Measurements from ENCODE around the gene DACT3.
"Not testable (repeated sequence)": the region's sequence is repeated elsewhere in the genome, so short reads cannot be mapped to it uniquely, and the experiment has no call there.

DACT3 gene

GRCh38 chr19:46633130-46633529 lies 27.9 kb downstream of the DACT3 start:
- DNase-seq (ENCODE audit: low read depth): no peak

- DNase-seq (ENCODE audit: low read depth): no peak
These were observed 29.5 kb downstream of the DACT3 start for GRCh38 chr19:46631481-46631880.

- DNase-seq (ENCODE audit: low read depth): no peak
These were observed 30.3 kb downstream of the DACT3 start for GRCh38 chr19:46630586-46631205.

- no peak for DNase-seq (ENCODE audit: low read depth)
These were observed 31.4 kb downstream of the DACT3 start for GRCh38 chr19:46629546-46630025.

GRCh38 chr19:46628970-46629369 lies 32.0 kb downstream of the DACT3 start:
- DNase-seq (ENCODE audit: low read depth): not testable (repeated sequence)

- DNase-seq (ENCODE audit: low read depth): no peak
These were observed 34.5 kb downstream of the DACT3 start for GRCh38 chr19:46626446-46626845.

GRCh38 chr19:46625731-46626130 lies 35.3 kb downstream of the DACT3 start:
- no peak for DNase-seq (ENCODE audit: low read depth)

GRCh38 chr19:46624958-46625661 lies 35.9 kb downstream of the DACT3 start, which contains the start of gene PTGIR:
PTGIR (minus strand) TSS chr19:46625089; CDS start chr19:46624225, 864 bp downstream.
- no peak for DNase-seq (ENCODE audit: low read depth)

GRCh38 chr19:46623915-46624502 lies 37.0 kb downstream of the DACT3 start:
- no peak for DNase-seq (ENCODE audit: low read depth)

- no peak for DNase-seq (ENCODE audit: low read depth)
These were observed 38.9 kb downstream of the DACT3 start for GRCh38 chr19:46622118-46622446.

GRCh38 chr19:46621191-46622117 lies 39.5 kb downstream of the DACT3 start:
- no peak for DNase-seq (ENCODE audit: low read depth)

GRCh38 chr19:46620716-46621115 lies 40.3 kb downstream of the DACT3 start:
- DNase-seq (ENCODE audit: low read depth): no peak

- no peak for DNase-seq (ENCODE audit: low read depth)
These were observed 40.7 kb downstream of the DACT3 start for GRCh38 chr19:46620267-46620666.

- DNase-seq (ENCODE audit: low read depth): no peak
These were observed 42.2 kb downstream of the DACT3 start for GRCh38 chr19:46618670-46619231.

GRCh38 chr19:46617601-46618000 lies 43.4 kb downstream of the DACT3 start:
- DNase-seq (ENCODE audit: low read depth): no peak

- no peak for DNase-seq (ENCODE audit: low read depth)
These were observed 44.2 kb downstream of the DACT3 start for GRCh38 chr19:46616631-46617322.

GRCh38 chr19:46615966-46616365 lies 45.0 kb downstream of the DACT3 start:
- DNase-seq (ENCODE audit: low read depth): no peak

- DNase-seq (ENCODE audit: low read depth): peak; percentile 66
These were observed 46.8 kb downstream of the DACT3 start for GRCh38 chr19:46614114-46614722.

- DNase-seq (ENCODE audit: low read depth): no peak
These were observed 47.5 kb downstream of the DACT3 start for GRCh38 chr19:46613525-46613924.

GRCh38 chr19:46611776-46612175 lies 49.2 kb downstream of the DACT3 start:
- DNase-seq (ENCODE audit: low read depth): no peak

Data from activated T-helper 1 cell treated with Interleukin-2 at 50 U/mL for 16 hours (primary cell).